Measurements from ENCODE around the gene KRT6A.

DNA sequence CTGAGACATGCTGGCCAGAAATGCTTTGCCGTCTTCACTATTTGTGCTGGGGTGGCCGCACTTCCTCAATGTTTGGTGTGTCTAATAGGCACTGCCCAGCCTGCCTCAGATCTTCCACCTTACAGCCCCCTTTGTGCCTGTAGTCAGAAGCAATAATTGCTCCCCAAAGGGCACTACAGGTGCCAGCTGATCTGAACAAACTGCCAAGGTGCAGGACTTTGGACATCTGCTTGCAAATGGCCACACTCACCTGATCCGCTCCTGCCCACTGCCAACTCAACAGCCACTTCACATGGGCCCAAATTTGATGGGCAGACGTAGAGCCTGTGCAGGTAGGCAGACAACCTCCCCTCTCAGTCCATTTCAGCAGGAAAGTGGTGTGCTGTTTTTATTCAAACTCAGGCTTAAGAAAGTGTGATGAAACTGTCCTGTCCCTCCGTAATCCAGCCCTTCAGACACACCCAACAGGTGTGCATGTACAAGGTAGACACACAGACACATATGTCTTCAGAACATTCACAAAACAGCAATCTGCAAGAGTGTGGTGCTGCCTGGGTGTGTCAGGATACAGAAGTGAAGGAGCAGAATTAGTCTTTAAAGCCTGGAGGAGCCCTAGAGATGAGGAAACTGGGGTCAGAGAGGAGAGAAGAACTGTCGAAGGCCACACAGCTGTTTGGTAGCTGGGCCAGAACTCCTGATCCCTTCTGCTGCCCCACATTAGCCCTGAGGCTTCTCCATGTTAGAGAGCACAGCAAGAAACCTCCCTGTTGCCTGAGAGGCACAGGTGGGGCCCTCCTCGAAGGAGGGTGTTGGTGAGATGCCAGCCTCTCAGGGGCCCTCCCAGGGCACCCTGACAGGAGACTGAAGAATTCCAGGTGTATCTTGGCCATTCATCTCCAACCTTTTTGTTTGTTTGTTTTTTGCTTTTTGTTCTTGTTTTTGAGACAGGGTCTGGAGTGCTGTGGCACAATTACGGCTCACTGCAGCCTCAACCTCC, 54.5 kb downstream of the KRT6A start:
- TF ChIP-seq, protein P1, sequence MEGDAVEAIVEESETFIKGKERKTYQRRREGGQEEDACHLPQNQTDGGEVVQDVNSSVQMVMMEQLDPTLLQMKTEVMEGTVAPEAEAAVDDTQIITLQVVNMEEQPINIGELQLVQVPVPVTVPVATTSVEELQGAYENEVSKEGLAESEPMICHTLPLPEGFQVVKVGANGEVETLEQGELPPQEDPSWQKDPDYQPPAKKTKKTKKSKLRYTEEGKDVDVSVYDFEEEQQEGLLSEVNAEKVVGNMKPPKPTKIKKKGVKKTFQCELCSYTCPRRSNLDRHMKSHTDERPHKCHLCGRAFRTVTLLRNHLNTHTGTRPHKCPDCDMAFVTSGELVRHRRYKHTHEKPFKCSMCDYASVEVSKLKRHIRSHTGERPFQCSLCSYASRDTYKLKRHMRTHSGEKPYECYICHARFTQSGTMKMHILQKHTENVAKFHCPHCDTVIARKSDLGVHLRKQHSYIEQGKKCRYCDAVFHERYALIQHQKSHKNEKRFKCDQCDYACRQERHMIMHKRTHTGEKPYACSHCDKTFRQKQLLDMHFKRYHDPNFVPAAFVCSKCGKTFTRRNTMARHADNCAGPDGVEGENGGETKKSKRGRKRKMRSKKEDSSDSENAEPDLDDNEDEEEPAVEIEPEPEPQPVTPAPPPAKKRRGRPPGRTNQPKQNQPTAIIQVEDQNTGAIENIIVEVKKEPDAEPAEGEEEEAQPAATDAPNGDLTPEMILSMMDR (conservative IDR thresholded peaks at IDR 0.05 in 1 of 2, IDR thresholded peaks at IDR 0.05 in 1 of 2; ENCODE audit: low read depth in 1 of 2, low read length in 2 of 2): no peak
- TF ChIP-seq EZH2 (IDR thresholded peaks at IDR 0.05; ENCODE audit: low read length, missing control alignments): no peak
